Transverse colon (tissue), 4 donors: ENCODE results near the gene DNAH11. TPM values are rescaled to one million over a fixed set of nuclear protein-coding genes. Genes with fewer than 3 reads are reported as not detected.

ENCODE experiments used
- DNase-seq: peaks from one replicate; pipeline ENCODE4 v3.0.0-alpha.2; 2019
- H3K27ac ChIP-seq, 4 donors: fragments of 200-600 bp; sonication (generic); 2 replicates each; pipeline ENCODE4 v1.5.1; 2016 to 2018; ENCODE audit warnings: inconsistent platforms in 4 of 4
- H3K27me3 ChIP-seq: fragments of 200-600 bp; sonication (generic); 2 replicates; pipeline ENCODE4 v1.5.1; 2017; ENCODE audit warnings: inconsistent platforms
- H3K36me3 ChIP-seq, 4 donors: fragments of 200-600 bp; sonication (generic); 2 replicates each; pipeline ENCODE4 v1.5.1; 2017 to 2019; ENCODE audit warnings: inconsistent platforms in 4 of 4
- H3K4me1 ChIP-seq, 4 donors: fragments of 200-600 bp; sonication (generic); 2 replicates each; pipeline ENCODE4 v1.5.1; 2017 to 2020; ENCODE audit warnings: inconsistent platforms in 4 of 4
- H3K4me3 ChIP-seq, 4 donors: fragments of 200-600 bp; sonication (generic); 1 replicate in 1 of 4; 2 replicates in 3 of 4; pipeline versions ENCODE4 v1.5.1 to v1.6.1; 2017 to 2019; ENCODE audit warnings: inconsistent platforms in 4 of 4
- H3K9me3 ChIP-seq, 2 donors: fragments of 200-600 bp; sonication (generic); 2 replicates each; pipeline ENCODE4 v1.5.1; 2017 to 2019; ENCODE audit warnings: inconsistent platforms in 2 of 2
- EP300 ChIP-seq: sonication (generic); formaldehyde crosslinking; IDR thresholded peaks from one replicate; pipeline ENCODE4 v1.6.1; 2017; ENCODE audit warnings: antibody characterized with exemption, low read depth
- POLR2A ChIP-seq: fragments of 450-650 bp; IDR thresholded peaks from one replicate; pipeline ENCODE4 v1.6.1; 2016; ENCODE audit warnings: antibody characterized with exemption, mild to moderate bottlenecking, moderate library complexity
- POLR2AphosphoS5 ChIP-seq, 3 donors: sonication (generic); formaldehyde crosslinking; IDR thresholded peaks; one replicate each; pipeline ENCODE4 v1.6.1; 2016; ENCODE audit warnings: antibody characterized with exemption in 3 of 3
- WGBS, 2 donors: methylation state at CpG; one replicate each; pipeline ENCODE4 v1.1.5; 2018; ENCODE audit warnings: low coverage in 1 of 2; 5-methylcytosine and 5-hydroxymethylcytosine counted together
- in situ Hi-C, 4 donors: fragments of 200-750 bp; cut with MboI; loops; one replicate each; pipeline versions ENCODE4 v1.15.0 to v1.15.1; 2017; ENCODE audit warnings: low sequenced_read_pairs in 3 of 4, low pct_ligation_motif_present in 1 of 4, low pct_unique_long_range_greater_than_20kb in 1 of 4
- intact Hi-C: fragments of 100-400 bp; cut with DNase I; formaldehyde crosslinking; loops from one replicate; pipeline ENCODE4 v1.15.1; 2023; ENCODE audit warnings: low total_unique reads
- total RNA-seq, 4 donors: library from RNA; depleted of rRNA; stranded (reverse); fragments of >200 nt; gene quantifications; one replicate each; pipeline ENCODE4 v1.1.0, GENCODE V29; 2016
- TF ChIP-seq, protein P1 (sequence below), 5 experiments: fragments of 200-600 bp in 3 of 5; fragments of 450-650 bp in 2 of 5; sonication (generic) in 3 of 5; IDR thresholded peaks; 1 replicate in 2 of 5; 2 replicates in 3 of 5; pipeline ENCODE4 v1.5.1; 2016 to 2017; ENCODE audit warnings: antibody characterized with exemption in 5 of 5, inconsistent platforms in 3 of 5, mild to moderate bottlenecking in 2 of 5, moderate library complexity in 1 of 5

The DNAH11 gene
- total RNA-seq, 4 donors from 2014 or later, result under 0.01 to 0.16 TPM; not detected in 2

DNA sequence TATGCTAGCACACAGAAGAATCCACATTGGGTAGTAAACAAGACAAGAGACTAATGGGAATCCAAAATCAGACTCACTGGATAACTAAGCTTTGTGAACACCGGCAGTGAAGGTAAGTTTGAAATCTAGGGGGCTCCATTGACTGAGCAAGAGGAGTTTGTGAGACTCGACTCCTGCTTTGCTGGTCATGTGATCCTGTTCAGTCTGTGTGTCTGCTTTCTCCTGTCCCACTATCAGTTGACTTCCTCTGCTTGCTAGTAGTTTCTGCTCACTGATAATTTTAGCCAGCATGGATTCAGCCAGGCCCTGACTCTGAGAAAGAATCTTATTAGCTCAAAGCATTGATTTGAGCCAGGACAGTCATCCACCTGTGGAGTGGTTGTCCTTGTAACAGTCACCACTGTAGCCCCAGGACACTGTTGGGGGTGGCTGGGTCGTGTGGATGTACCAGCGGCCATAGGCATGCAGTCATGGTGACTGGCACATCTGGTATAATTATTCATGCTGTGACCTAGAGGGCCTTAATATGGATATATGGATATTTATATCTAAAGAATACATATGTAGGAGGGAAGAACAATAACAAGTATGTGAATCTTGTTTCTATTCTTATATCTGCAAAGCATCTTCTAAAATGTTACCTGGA is 44.4 kb downstream of the DNAH11 start:
- Histone ChIP-seq H3K36me3 (no peaks in the 10 kb centered on the region), H3K4me1 (no peaks in the 10 kb centered on the region), H3K4me3 (no peak overlapping the region), H3K27ac (no peak overlapping the region), H3K9me3 (no peaks in the 10 kb centered on the region), H3K27me3 (no peaks in the 10 kb centered on the region)
- intact Hi-C loops, result no loop called here
- in situ Hi-C loops, result no loop called here
- no peak for TF ChIP-seq POLR2A
- TF ChIP-seq, protein P1, sequence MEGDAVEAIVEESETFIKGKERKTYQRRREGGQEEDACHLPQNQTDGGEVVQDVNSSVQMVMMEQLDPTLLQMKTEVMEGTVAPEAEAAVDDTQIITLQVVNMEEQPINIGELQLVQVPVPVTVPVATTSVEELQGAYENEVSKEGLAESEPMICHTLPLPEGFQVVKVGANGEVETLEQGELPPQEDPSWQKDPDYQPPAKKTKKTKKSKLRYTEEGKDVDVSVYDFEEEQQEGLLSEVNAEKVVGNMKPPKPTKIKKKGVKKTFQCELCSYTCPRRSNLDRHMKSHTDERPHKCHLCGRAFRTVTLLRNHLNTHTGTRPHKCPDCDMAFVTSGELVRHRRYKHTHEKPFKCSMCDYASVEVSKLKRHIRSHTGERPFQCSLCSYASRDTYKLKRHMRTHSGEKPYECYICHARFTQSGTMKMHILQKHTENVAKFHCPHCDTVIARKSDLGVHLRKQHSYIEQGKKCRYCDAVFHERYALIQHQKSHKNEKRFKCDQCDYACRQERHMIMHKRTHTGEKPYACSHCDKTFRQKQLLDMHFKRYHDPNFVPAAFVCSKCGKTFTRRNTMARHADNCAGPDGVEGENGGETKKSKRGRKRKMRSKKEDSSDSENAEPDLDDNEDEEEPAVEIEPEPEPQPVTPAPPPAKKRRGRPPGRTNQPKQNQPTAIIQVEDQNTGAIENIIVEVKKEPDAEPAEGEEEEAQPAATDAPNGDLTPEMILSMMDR (IDR thresholded peaks at IDR 0.05), result no peak
- DNase-seq, result no peak
- 60 to 68% methylated on average over 4 of the region's 4 CpGs for WGBS, 2 donors

DNA sequence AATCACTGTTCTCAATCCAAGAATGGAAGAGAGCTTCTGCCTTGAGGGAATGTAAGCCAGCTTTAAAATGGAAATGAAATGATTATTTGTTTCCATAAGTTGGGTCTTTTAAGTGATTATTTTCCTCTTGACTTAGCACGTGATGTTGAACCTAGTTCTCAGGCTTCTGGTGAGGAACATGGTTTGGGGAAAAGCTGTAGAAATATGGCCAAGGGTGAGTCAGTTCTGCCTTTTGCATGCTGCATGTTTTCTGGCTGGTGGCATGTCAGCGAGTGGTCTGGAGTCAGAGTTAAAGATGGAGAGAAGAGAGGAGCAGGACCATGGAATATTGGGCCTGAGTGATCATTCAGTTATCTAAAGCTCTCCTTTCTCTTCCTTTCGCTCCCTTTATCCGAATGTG is 54.0 kb downstream of the DNAH11 start:
- 55 to 77% methylated on average over 2 to 4 of the region's 4 CpGs for WGBS, 2 donors
- no peaks in the 10 kb centered on the region for H3K27me3 ChIP-seq
- H3K27ac ChIP-seq, result no peak overlapping the region
- TF ChIP-seq, protein P1 (IDR thresholded peaks at IDR 0.05), result no peak
- no peak for TF ChIP-seq EP300
- TF ChIP-seq POLR2A, result no peak
- no peak for TF ChIP-seq POLR2AphosphoS5 (IDR thresholded peaks at IDR 0.05)
- H3K9me3 ChIP-seq, result no peaks in the 10 kb centered on the region
- in situ Hi-C loops, result no loop called here
- no peaks in the 10 kb centered on the region for H3K36me3 ChIP-seq
- no peak overlapping the region for H3K4me3 ChIP-seq
- H3K4me1 ChIP-seq, result no peaks in the 10 kb centered on the region
- no peak for DNase-seq
- intact Hi-C loops, result no loop called here

DNA sequence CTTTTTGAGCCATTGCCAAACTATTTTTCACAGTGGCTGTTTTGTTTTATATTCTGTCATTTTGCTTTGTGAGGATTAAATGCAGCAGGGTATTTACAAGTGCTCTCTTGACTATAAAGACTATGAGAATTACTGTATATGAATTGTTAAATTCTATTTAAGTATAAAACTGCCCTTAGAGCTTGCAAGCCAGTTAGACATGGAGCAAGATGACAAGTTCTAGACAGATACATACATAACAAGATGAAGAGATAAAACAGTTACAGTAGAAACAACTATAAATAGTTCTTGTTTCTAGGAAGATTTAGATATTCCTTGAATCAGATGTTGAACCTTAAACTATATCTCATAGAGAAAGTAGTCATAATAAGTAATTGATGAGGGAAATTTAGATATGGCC is 60.6 kb downstream of the DNAH11 start:
- DNase-seq, result no peak
- in situ Hi-C loops, result no loop called here
- H3K27me3 ChIP-seq, result no peaks in the 10 kb centered on the region
- H3K4me3 ChIP-seq, result no peak overlapping the region
- no peaks in the 10 kb centered on the region for H3K9me3 ChIP-seq
- no peaks in the 10 kb centered on the region for H3K4me1 ChIP-seq
- no peaks in the 10 kb centered on the region for H3K36me3 ChIP-seq
- no peak overlapping the region for H3K27ac ChIP-seq
- TF ChIP-seq EP300, result no peak
- TF ChIP-seq, protein P1 (IDR thresholded peaks at IDR 0.05), result no peak
- TF ChIP-seq POLR2AphosphoS5 (IDR thresholded peaks at IDR 0.05), result no peak
- TF ChIP-seq POLR2A, result no peak
- intact Hi-C loops, result no loop called here

DNA sequence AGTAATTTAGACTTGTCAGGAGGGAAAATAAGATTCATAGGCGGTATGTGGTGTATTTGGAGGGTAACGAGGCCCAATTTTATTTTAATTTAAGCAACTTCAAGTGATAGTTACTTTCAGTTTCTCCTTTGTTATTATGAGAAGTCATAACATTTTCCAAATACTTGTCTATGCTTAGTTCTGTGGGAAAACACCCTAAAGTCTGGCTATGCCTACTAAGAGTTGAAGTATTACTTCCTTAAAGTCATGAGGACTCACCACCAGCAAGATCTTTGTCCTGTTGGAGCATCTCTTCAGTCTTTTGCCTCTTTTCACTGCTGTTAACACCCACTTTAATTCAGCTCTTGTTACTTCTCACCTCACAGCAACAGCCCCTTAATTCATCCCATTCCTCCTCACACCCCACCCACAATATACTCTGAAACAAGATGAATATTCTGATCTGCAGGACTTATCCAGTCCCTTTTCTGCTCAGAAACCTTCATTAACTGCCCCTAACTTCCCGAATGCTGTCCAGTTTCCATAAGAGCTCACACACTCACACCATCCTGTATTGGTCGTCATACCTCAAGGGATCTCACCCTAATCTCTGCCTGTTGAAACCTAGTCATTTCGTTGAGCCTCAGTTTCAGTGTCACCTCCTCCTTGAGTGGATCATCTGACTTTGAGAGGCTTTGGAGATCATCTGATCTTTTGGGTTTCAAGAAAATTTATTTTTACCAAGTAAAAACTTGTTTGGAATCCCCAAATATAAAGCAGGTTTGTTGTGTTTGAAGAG is 61.3 kb downstream of the DNAH11 start:
- no peak for DNase-seq
- in situ Hi-C loops (no loop called here), intact Hi-C loops (no loop called here)
- H3K36me3 ChIP-seq, result no peaks in the 10 kb centered on the region
- H3K9me3 ChIP-seq, result no peaks in the 10 kb centered on the region
- H3K27ac ChIP-seq, result no peak overlapping the region
- no peak overlapping the region for H3K4me3 ChIP-seq
- no peaks in the 10 kb centered on the region for H3K4me1 ChIP-seq
- WGBS, 2 donors, result 64 to 72% methylated on average over 4 to 5 of the region's 5 CpGs
- no peaks in the 10 kb centered on the region for H3K27me3 ChIP-seq
- TF ChIP-seq POLR2A, result no peak
- TF ChIP-seq, protein P1 (IDR thresholded peaks at IDR 0.05), result no peak
- no peak for TF ChIP-seq POLR2AphosphoS5 (IDR thresholded peaks at IDR 0.05)
- TF ChIP-seq EP300, result no peak
